HL-60 (cell line): ENCODE results near the gene IQGAP3.
A peak's percentile ranks its signal among the peaks of the same experiment; 100 is the strongest.

Experiments used
- DNase-seq, 2 experiments: peaks; one replicate each; pipeline ENCODE4 v3.0.0-alpha.2; 2010 to 2020; ENCODE audit warnings: low read depth in 1 of 2, low spot score in 1 of 2
- H3K27ac ChIP-seq: fragments of 250-450 bp; sonication (Bioruptor Pico); replicated peaks from 2 replicates; pipeline ENCODE4 v1.5.1; 2020; ENCODE audit warnings: mild to moderate bottlenecking, moderate library complexity
- H3K27me3 ChIP-seq: fragments of 250-450 bp; sonication (Bioruptor Pico); 2 replicates; pipeline ENCODE4 v1.5.1; 2021; ENCODE audit warnings: mild to moderate bottlenecking, moderate library complexity; ENCODE audit not compliant: insufficient read depth, poor library complexity, severe bottlenecking
- H3K4me3 ChIP-seq: replicated peaks from 2 replicates; pipeline ENCODE4 v1.5.1; 2011; ENCODE audit warnings: mild to moderate bottlenecking, control low read depth, low read length; ENCODE audit not compliant: insufficient read depth
- GABPA ChIP-seq: IDR thresholded peaks from 2 replicates; pipeline ENCODE4 v1.6.1; 2012; ENCODE audit warnings: low read depth
- POLR2AphosphoS5 ChIP-seq: IDR thresholded peaks from 2 replicates; pipeline ENCODE4 v1.6.1; 2012; ENCODE audit warnings: low read depth
- REST ChIP-seq: IDR thresholded peaks from 2 replicates; pipeline ENCODE4 v1.6.1; 2012; ENCODE audit warnings: low read depth; ENCODE audit not compliant: insufficient replicate concordance
- SPI1 ChIP-seq: IDR thresholded peaks from 2 replicates; pipeline ENCODE4 v1.6.1; 2012; ENCODE audit warnings: low read depth, mild to moderate bottlenecking, borderline replicate concordance
- TF ChIP-seq, protein P1 (sequence below): IDR thresholded peaks from one replicate; pipeline ENCODE4 v1.5.1; 2011; ENCODE audit warnings: low read length, control low read depth, inconsistent platforms; ENCODE audit not compliant: insufficient read depth

The IQGAP3 gene

DNA sequence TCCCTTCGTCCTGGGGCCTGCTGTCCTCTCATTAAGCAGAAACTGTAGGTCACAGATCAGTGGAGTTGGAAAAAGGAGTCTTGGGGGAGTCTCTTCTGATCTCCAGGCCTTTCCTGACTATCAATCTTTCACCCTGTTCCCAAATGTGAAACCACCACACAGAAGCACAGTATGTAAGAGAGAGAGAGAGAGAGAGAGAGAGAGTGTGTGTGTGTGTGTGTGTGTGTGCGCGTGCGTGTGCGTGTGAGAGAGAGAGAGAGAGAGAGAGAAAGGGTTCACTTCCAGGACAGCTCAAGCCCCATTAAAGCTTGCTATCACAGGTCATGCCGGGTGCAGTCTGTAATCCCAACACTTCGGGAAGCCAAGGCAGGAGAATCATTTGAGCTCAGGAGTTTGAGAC lies 5.7 kb upstream of the IQGAP3 start:
- no peak for DNase-seq
- no peak for TF ChIP-seq REST
- no peaks in the 10 kb centered on the region for H3K27me3 ChIP-seq
- no peak overlapping the region for H3K4me3 ChIP-seq
- H3K27ac ChIP-seq = no peak overlapping the region

- H3K27ac ChIP-seq = no peak overlapping the region
- H3K4me3 ChIP-seq = no peak overlapping the region
- TF ChIP-seq GABPA = no peak
- TF ChIP-seq POLR2AphosphoS5 = no peak
- TF ChIP-seq SPI1 = no peak
- no peak for TF ChIP-seq REST
- TF ChIP-seq, protein P1, sequence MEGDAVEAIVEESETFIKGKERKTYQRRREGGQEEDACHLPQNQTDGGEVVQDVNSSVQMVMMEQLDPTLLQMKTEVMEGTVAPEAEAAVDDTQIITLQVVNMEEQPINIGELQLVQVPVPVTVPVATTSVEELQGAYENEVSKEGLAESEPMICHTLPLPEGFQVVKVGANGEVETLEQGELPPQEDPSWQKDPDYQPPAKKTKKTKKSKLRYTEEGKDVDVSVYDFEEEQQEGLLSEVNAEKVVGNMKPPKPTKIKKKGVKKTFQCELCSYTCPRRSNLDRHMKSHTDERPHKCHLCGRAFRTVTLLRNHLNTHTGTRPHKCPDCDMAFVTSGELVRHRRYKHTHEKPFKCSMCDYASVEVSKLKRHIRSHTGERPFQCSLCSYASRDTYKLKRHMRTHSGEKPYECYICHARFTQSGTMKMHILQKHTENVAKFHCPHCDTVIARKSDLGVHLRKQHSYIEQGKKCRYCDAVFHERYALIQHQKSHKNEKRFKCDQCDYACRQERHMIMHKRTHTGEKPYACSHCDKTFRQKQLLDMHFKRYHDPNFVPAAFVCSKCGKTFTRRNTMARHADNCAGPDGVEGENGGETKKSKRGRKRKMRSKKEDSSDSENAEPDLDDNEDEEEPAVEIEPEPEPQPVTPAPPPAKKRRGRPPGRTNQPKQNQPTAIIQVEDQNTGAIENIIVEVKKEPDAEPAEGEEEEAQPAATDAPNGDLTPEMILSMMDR = no peak
- DNase-seq = no peak
- no peaks in the 10 kb centered on the region for H3K27me3 ChIP-seq
These were observed 5.2 kb upstream of the IQGAP3 start for GRCh38 chr1:156577550-156577949.

- Histone ChIP-seq H3K4me3 (no peak overlapping the region), H3K27me3 (no peaks in the 10 kb centered on the region), H3K27ac (no peak overlapping the region)
- no peak for DNase-seq
- no peak for TF ChIP-seq POLR2AphosphoS5
- TF ChIP-seq SPI1 = no peak
- TF ChIP-seq GABPA = no peak
- TF ChIP-seq, protein P1 = no peak
- no peak for TF ChIP-seq REST
These were observed 1.8 kb upstream of the IQGAP3 start for GRCh38 chr1:156574039-156574633.

DNA sequence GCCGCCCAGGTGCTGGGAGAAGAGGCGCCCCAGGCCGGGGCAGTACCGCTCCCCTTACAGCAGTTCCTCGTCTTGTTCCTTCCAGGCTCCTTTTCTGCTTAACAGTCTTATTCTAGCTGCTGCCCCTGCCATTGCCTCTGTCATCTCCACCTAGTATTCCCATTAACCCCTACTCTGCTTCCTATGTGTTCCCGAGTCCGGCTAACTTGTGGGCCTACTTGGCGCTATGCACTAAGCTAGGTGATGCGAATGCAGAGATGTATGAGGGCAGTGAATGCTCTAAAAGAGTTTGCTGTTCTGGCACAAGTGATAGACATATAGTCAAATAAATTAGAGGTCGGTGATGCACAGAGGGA lies 276 bp upstream of the IQGAP3 start:
- TF ChIP-seq, protein P1 = no peak
- TF ChIP-seq REST (no peak), SPI1 (no peak), POLR2AphosphoS5 (no peak), GABPA (no peak)
- H3K27me3 ChIP-seq = no peaks in the 10 kb centered on the region
- no peak for DNase-seq
- peak overlapping the region; percentile 87 for H3K4me3 ChIP-seq
- no peak overlapping the region for H3K27ac ChIP-seq
